ENCODE measurements around the gene KCNN3. TPM values are rescaled to one million over a fixed set of nuclear protein-coding genes. Genes with fewer than 3 reads are reported as not detected.
"Not testable (repeated sequence)": the region's sequence is repeated elsewhere in the genome, so short reads cannot be mapped to it uniquely, and the experiment has no call there.

Gene KCNN3
- total RNA-seq, 4 donors from 2014 or later: 3.5 to 5.6 (median 4.4) TPM

DNA sequence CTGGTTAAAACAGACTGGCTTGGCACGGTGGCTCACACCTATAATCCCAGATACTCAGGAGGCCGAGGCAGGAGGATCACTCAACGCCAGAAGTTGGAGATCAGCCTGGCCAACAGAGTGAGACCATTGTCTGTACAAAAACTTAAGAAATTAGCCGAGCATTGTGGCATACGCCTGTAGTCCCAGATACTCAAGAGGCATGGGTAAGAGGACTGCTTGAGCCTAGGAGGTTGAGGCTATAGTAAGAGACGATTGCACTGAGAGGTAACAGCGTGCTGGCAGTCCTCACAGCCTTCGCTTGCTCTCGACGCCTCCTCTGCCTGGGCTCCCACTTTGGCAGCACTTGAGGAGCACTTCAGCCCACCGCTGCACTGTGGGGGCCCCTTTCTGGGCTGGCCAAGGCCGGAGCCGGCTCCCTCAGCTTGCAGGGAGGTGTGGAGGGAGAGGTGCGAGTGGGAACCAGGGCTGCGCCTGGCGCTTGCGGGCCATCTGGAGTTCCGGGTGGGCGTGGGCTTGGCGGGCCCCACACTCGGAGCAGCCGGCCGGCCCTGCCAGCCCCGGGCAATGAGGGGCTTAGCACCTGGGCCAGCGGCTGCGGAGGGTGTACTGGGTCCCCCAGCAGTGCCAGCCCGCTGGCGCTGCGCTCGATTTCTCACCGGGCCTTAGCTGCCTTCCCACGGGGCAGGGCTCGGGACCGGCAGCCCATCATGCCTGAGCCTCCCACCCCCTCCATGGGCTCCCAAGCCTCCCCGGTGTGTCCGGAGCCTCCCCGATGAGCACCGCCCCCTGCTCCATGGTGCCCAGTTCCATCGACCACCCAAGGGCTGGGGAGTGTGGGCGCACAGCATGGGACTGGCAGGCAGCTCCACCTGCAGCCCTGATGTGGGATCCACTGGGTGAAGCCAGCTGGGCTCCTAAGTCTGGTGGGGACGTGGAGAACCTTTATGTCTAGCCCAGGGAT lies 199.5 kb downstream of the KCNN3 start:
- not testable (repeated sequence) for H3K9me3 ChIP-seq; H3K27ac ChIP-seq; H3K36me3 ChIP-seq; H3K4me1 ChIP-seq; H3K4me3 ChIP-seq (replicated peaks in 1 of 3); H3K27me3 ChIP-seq
- intact Hi-C loops (cut with DNase I): loop anchor here (5.0 kb wide), 1 partner anchor 207 kb away; no protein-coding TSS in a partner anchor
- 49 to 50% methylated on average over 17 to 21 of the region's 41 CpGs for WGBS, 2 donors
- peak; percentile 4 to 35 for DNase-seq

- 39 to 45% methylated on average over 9 of the region's 9 CpGs for WGBS, 2 donors
- H3K9me3 ChIP-seq: no peaks in the 10 kb centered on the region
- H3K27ac ChIP-seq: no peak overlapping the region
- no peaks in the 10 kb centered on the region for H3K4me1 ChIP-seq
- intact Hi-C loops (cut with DNase I): loop anchor here (5.0 to 10.0 kb wide), 2 partner anchors 208 to 395 kb away; partner anchors contain the start of gene EFNA4
- H3K4me3 ChIP-seq (replicated peaks in 1 of 3): no peak overlapping the region
- no peaks in the 10 kb centered on the region for H3K36me3 ChIP-seq
- no peaks in the 10 kb centered on the region for H3K27me3 ChIP-seq
- TF ChIP-seq POLR2A (IDR thresholded peaks at IDR 0.05) (no peak), CTCF (IDR thresholded peaks at IDR 0.05) (peak; percentile 17 to 92 (median 79))
- peak; percentile 79 to 82 for DNase-seq
These were observed 200.4 kb downstream of the KCNN3 start for GRCh38 chr1:154669464-154670282.

DNA sequence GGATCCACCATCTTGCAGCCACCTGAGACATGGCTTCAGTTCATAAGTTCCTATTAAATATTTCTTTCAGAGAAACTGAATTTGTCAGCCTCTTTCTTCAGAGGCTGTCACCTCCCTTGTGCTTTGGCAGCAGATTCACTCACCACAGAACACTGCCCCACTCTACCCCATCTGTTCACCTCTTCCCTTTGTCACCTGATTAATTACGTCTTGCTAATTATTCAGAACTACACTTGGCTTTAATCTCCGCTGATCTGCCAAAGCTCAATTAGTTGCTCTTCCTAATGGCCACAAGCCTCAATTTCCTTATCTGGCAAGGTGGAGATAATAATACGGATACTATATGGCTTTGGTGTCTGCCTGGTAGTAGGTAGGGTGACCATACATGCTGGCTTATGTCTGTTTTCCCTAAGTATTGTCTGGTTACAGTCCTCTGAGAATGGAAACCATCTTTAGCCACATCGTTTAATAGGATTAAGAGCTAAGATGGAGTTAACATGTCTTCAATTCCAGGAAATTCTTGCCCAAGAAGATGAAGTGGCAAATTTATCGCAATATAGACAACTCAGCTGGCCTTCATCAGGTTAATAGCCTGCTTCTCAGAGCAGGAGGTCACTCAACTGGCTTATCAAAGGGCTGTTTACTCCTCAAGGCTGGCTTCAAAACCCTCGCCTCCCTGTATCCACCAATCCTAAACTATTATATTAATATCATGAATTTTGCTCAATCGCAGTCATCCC lies 203.9 kb downstream of the KCNN3 start:
- Histone ChIP-seq H3K9me3 (no peaks in the 10 kb centered on the region), H3K36me3 (no peaks in the 10 kb centered on the region), H3K27me3 (no peaks in the 10 kb centered on the region), H3K4me1 (peaks cover 15 to 18% of the 10 kb centered on the region in 2 donors), H3K27ac (no peak overlapping the region), H3K4me3 (replicated peaks in 1 of 3) (no peak overlapping the region)
- intact Hi-C loops (cut with DNase I): loop anchor here (10.0 kb wide), 1 partner anchor 399 kb away; the partner anchor contains the start of gene EFNA4
- no peak for DNase-seq
- TF ChIP-seq POLR2A (IDR thresholded peaks at IDR 0.05) (no peak), CTCF (IDR thresholded peaks at IDR 0.05) (no peak)
- WGBS, 2 donors: 87 to 95% methylated on average over 7 of the region's 7 CpGs

GRCh38 chr1:154664331-154665002 lies 205.6 kb downstream of the KCNN3 start:
- peak; percentile 52 to 56 for DNase-seq
- Histone ChIP-seq H3K36me3 (no peaks in the 10 kb centered on the region), H3K27me3 (no peaks in the 10 kb centered on the region), H3K9me3 (no peaks in the 10 kb centered on the region), H3K27ac (peak overlapping the region in 1 of 3 donors; percentile 38), H3K4me1 (peaks cover 21 to 22% of the 10 kb centered on the region in 2 donors), H3K4me3 (replicated peaks in 1 of 3) (no peak overlapping the region)
- intact Hi-C loops (cut with DNase I): loop anchor here (10.0 kb wide), 1 partner anchor 400 kb away; the partner anchor contains the start of gene EFNA4
- 31 to 32% methylated on average over 3 of the region's 3 CpGs for WGBS, 2 donors
- TF ChIP-seq POLR2A (IDR thresholded peaks at IDR 0.05) (no peak), CTCF (IDR thresholded peaks at IDR 0.05) (no peak)
